HFFc6 (cell line): ENCODE results near the gene RMND5A. TPM values are rescaled to one million over a fixed set of nuclear protein-coding genes. Genes with fewer than 3 reads are reported as not detected.
"Not testable (repeated sequence)": the region's sequence is repeated elsewhere in the genome, so short reads cannot be mapped to it uniquely, and the experiment has no call there.

Experiments
- DNase-seq: peaks from one replicate; pipeline ENCODE4 v3.0.0-alpha.2; 2018
- H3K27ac Mint-ChIP-seq: 2 replicates; pipeline ENCODE4 v1.8.0; 2020; ENCODE audit warnings: mild to moderate bottlenecking, mixed read lengths
- H3K27me3 Mint-ChIP-seq: 2 replicates; pipeline ENCODE4 v1.8.0; 2021; ENCODE audit warnings: mild to moderate bottlenecking, moderate library complexity, mixed read lengths; ENCODE audit not compliant: insufficient read depth
- H3K36me3 Mint-ChIP-seq: 2 replicates; pipeline ENCODE4 v1.8.0; 2021; ENCODE audit warnings: low read depth, mixed read lengths
- H3K4me1 Mint-ChIP-seq: 2 replicates; pipeline ENCODE4 v1.8.0; 2020; ENCODE audit warnings: low read depth, mixed read lengths
- H3K4me3 Mint-ChIP-seq: 2 replicates; pipeline ENCODE4 v1.8.0; 2020; ENCODE audit warnings: mild to moderate bottlenecking, moderate library complexity, mixed read lengths
- H3K9me3 Mint-ChIP-seq: 2 replicates; pipeline ENCODE4 v1.8.0; 2020; ENCODE audit warnings: mild to moderate bottlenecking, mixed read lengths
- total RNA-seq, 6 experiments: library from RNA; stranded (reverse); fragmentation: NEBNext Ultra II Directional; extraction: Animal tissue kit (Norgen Biotek cat#: 25700); gene quantifications; 2 replicates in 1 of 6; 3 replicates in 5 of 6; pipeline ENCODE4 v1.2.3, GENCODE V29; 2021
- TF ChIP-seq, protein P1 (sequence below): fragments of 200-600 bp; sonication (generic); IDR thresholded peaks from 2 replicates; pipeline ENCODE4 v1.5.0; 2021; ENCODE audit warnings: antibody characterized with exemption, mild to moderate bottlenecking

The RMND5A gene
- total RNA-seq, 6 experiments from 2014 or later: 5.5 to 10.7 (median 8.4) TPM

DNA sequence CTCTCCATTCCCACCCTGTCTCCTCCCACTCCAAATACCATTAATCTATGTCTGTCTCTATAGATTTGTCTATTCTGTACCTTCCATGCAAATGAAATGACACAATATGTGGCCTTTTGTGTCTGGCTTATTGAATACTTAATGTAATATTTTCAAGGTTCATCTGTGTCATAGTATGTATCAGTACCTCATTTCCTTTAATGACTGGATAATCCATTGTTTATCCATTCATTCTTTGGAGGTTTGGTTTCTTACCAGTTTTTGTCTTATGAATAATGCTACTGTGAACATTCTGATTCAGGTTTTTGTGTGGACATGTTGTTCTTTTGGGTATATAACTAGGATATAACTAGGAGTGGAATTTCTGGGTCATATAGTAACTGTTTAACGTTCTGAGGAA is 14.8 kb downstream of the RMND5A start:
- H3K4me3 Mint-ChIP-seq, H3K27ac Mint-ChIP-seq, DNase-seq, H3K4me1 Mint-ChIP-seq, H3K36me3 Mint-ChIP-seq, H3K27me3 Mint-ChIP-seq, H3K9me3 Mint-ChIP-seq: not testable (repeated sequence)

DNA sequence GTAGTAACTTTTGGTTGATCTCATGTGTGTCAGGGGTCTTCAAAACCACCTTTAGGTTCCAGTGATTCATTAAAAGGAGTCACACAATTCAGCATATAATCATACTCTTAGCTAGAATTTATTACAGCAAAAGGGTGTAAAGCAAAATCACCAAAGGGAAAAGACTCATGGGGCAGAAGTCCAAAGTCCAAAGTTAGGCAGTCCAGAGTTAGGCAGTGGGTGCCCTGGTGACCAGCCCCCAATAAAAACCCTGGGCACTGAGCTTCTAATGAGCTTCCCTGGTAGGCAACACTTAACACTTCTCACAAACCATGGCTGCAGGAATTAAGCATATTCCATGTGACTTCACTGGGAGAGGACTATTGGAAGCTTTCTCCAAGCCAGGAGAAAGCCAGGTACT is 19.4 kb downstream of the RMND5A start:
- H3K27ac Mint-ChIP-seq: not testable (repeated sequence)

DNA sequence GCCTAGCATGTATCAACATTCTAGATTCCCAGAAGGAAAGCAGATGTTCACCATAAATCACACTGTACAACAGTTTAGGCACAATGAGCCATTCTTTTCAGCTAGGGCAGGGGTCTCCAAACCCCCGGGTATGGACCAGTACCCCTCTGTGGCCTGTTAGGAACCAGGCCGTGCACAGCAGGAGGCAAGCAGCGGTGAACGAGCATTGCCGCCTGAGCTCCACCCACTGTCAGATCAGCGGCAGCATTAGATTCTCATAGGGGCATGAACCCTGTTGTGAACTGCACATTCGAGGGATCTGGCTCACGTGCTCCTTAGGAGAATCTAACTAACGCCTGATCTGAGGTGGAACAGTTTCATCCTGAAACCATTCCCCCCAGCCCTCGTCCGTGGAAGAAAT is 19.8 kb downstream of the RMND5A start:
- not testable (repeated sequence) for H3K27ac Mint-ChIP-seq, DNase-seq, H3K27me3 Mint-ChIP-seq, H3K4me3 Mint-ChIP-seq, H3K9me3 Mint-ChIP-seq, H3K4me1 Mint-ChIP-seq, H3K36me3 Mint-ChIP-seq

More for the DNA sequence above, 19.4 kb downstream of the RMND5A start:
- not testable (repeated sequence) for DNase-seq, H3K36me3 Mint-ChIP-seq, H3K4me1 Mint-ChIP-seq, H3K27me3 Mint-ChIP-seq, H3K9me3 Mint-ChIP-seq, H3K4me3 Mint-ChIP-seq

DNA sequence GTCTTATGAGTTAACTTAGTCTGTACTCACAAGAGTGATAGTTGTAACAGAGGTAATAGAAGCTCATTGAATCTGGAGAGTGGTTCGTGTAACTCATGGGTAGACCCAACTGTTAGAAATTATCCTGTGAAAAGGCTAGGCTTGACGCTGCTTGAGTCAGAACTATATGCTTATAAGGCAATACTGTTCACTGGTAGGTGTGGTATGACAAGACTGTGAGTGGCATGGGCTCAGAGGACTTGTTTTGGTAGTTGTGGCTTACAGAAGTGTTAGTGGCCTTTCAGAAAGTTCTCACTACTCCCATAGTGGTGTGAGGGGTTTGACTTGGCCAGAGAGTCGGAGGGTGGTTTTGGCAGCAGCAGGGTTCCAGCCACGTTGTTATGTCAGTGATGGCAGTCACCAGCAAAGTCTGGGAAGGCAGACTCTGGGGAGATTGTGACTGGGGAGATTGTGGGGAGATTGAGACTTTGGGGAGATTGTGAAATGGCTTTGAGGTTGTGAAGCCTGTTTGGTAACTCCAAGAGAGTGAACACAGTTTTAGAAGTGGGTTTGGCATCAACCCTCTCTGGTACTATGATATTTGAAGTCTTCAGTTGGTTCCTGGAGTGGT is 21.9 kb downstream of the RMND5A start:
- H3K36me3 Mint-ChIP-seq, H3K4me1 Mint-ChIP-seq, DNase-seq, H3K27me3 Mint-ChIP-seq, H3K27ac Mint-ChIP-seq, H3K9me3 Mint-ChIP-seq, H3K4me3 Mint-ChIP-seq: not testable (repeated sequence)

DNA sequence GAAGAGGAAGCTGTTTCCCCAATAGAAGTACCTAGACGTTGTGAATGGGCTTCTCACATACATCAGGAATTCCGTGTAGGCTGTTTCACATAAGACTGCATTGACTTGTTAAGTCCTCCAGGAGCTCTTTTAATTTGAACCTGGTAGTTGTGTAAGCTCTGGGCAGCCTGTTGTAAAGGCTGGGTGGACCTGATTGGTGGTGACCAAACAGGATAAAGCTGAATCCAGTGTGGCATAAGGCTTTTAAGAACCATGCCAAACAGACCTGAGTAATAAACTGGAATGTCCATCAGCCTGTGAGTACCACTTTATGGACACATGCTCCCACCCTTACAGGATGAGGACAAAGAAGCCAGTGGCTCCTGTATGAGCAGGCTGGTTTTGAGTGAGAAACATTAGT is 24.1 kb downstream of the RMND5A start:
- H3K36me3 Mint-ChIP-seq: peaks cover 5% of the 10 kb centered on the region; the same call in 1 of the 2 replicates
- H3K27me3 Mint-ChIP-seq: no peaks in the 10 kb centered on the region
- no peak overlapping the region for H3K27ac Mint-ChIP-seq
- no peak overlapping the region for H3K4me3 Mint-ChIP-seq
- TF ChIP-seq, protein P1, sequence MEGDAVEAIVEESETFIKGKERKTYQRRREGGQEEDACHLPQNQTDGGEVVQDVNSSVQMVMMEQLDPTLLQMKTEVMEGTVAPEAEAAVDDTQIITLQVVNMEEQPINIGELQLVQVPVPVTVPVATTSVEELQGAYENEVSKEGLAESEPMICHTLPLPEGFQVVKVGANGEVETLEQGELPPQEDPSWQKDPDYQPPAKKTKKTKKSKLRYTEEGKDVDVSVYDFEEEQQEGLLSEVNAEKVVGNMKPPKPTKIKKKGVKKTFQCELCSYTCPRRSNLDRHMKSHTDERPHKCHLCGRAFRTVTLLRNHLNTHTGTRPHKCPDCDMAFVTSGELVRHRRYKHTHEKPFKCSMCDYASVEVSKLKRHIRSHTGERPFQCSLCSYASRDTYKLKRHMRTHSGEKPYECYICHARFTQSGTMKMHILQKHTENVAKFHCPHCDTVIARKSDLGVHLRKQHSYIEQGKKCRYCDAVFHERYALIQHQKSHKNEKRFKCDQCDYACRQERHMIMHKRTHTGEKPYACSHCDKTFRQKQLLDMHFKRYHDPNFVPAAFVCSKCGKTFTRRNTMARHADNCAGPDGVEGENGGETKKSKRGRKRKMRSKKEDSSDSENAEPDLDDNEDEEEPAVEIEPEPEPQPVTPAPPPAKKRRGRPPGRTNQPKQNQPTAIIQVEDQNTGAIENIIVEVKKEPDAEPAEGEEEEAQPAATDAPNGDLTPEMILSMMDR: no peak
- no peaks in the 10 kb centered on the region for H3K9me3 Mint-ChIP-seq
- H3K4me1 Mint-ChIP-seq: peaks cover 17% of the 10 kb centered on the region
- DNase-seq: no peak

DNA sequence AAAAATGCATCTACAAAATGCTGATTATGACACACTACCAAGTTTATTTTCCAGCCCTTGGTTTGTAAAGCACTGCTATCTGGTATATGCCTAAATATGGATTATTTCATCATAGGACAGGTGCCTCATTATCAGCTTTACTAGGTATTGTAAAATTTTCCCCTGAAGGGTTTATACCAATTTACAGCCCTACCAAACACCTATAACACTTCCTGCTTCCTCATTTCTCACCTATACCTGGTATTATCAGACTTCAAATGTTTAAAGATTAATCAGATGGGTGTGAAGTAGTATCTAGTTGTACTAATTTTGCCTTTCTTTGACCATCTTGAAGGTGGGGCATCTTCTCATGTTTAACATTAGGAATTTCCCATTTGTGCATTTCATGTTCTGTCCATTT is 26.8 kb downstream of the RMND5A start:
- no peaks in the 10 kb centered on the region; the same call in 1 of the 2 replicates for H3K27me3 Mint-ChIP-seq
- H3K9me3 Mint-ChIP-seq: peaks cover 12% of the 10 kb centered on the region
- no peak for DNase-seq
- H3K36me3 Mint-ChIP-seq: peaks cover 23% of the 10 kb centered on the region
- TF ChIP-seq, protein P1: no peak
- no peak overlapping the region for H3K4me3 Mint-ChIP-seq
- peak overlapping the region; percentile 22; the same call in 1 of the 2 replicates for H3K27ac Mint-ChIP-seq
- peaks cover 17% of the 10 kb centered on the region for H3K4me1 Mint-ChIP-seq

DNA sequence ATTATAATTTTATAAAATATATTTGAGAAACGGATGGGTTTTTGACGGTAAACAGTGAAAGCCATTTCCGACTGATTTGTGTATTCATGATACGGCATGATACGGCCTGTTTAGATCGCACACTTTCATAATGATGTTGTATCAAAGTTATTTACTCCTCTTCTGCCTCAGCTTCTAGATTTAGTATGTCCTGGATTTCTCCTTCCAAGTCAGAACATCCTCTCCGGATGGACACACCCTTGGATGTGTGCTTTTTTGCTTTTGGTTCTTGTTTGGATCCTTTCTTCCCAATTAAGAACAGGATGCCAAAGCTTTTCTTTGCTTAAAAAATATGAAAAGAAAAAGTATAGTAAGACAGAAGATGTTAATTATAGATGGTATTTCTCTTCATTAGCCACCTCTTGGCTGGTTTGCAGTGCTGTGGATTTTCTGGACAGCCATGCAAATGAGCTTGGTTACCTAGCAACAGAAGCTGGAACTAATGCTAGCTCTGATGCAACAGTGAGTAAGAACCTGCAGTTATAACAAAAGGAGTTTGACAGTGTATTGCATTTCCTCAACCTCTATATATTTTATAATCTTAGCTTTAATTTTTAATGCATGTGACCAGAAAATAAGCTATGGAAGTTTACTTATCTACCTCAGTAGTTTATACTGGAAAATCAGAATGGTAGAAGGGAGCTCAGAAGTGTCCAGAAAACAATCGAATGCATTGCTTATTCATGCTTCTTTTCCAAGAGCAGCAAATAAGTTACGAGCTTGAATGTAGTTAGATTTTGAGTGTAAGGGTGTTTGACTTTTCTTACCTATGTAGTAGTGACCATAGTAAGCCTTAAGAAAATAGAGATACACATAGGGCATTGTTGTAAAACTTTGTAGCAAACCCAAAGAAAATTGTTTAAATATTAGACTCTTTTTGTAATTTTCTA is 27.9 kb downstream of the RMND5A start:
- TF ChIP-seq, protein P1: no peak
- H3K9me3 Mint-ChIP-seq: peaks cover 12% of the 10 kb centered on the region
- peaks cover 29% of the 10 kb centered on the region for H3K36me3 Mint-ChIP-seq
- peak; percentile 83 for DNase-seq
- peak overlapping the region; percentile 74 for H3K27ac Mint-ChIP-seq
- no peaks in the 10 kb centered on the region; the same call in 1 of the 2 replicates for H3K27me3 Mint-ChIP-seq
- H3K4me3 Mint-ChIP-seq: no peak overlapping the region
- H3K4me1 Mint-ChIP-seq: peaks cover 17% of the 10 kb centered on the region
